Memory B cell (primary cell): ENCODE data around the gene TRIM31.

Experiments used
- ATAC-seq: fragments of 150-1000 bp; cut with Tn5 transposase; 2 replicates; pipeline ENCODE4 v1.10.0; 2021; ENCODE audit warnings: low read depth, mild to moderate bottlenecking, moderate library complexity
- DNase-seq, 2 donors: peaks; one replicate each; pipeline ENCODE4 v3.0.0; 2022; ENCODE audit warnings: low spot score in 2 of 2
- H3K27ac Mint-ChIP-seq: one replicate; pipeline ENCODE4 v1.8.0; 2022; ENCODE audit warnings: mild to moderate bottlenecking, moderate library complexity, mixed read lengths
- H3K27me3 Mint-ChIP-seq: one replicate; pipeline ENCODE4 v1.8.0; 2022; ENCODE audit warnings: mixed read lengths
- H3K36me3 Mint-ChIP-seq: one replicate; pipeline ENCODE4 v1.8.0; 2022; ENCODE audit warnings: mild to moderate bottlenecking, mixed read lengths
- H3K4me1 Mint-ChIP-seq: one replicate; pipeline ENCODE4 v1.8.0; 2022; ENCODE audit warnings: mixed read lengths
- H3K4me3 Mint-ChIP-seq: one replicate; pipeline ENCODE4 v1.8.0; 2022; ENCODE audit warnings: mild to moderate bottlenecking, moderate library complexity, mixed read lengths
- H3K9me3 Mint-ChIP-seq: one replicate; pipeline ENCODE4 v1.8.0; 2022; ENCODE audit warnings: mixed read lengths

The TRIM31 gene

GRCh38 chr6:30113003-30113759, at the start of gene TRIM31:
Gene TRIM31, minus strand, starts transcription at chr6:30113090. Its CDS starts 285 bp downstream, at chr6:30112805.
- Mint-ChIP-seq H3K9me3 (no peaks in the 10 kb centered on the region), H3K36me3 (no peaks in the 10 kb centered on the region), H3K27me3 (peaks cover 16% of the 10 kb centered on the region), H3K4me3 (no peak within 1 kb of the TSS), H3K27ac (no peak within 1 kb of the TSS), H3K4me1 (peaks cover 10% of the 10 kb centered on the region)
- DNase-seq (no peak), ATAC-seq (peak; percentile 73)

GRCh38 chr6:30162265-30163089, 49.6 kb upstream of the TRIM31 start:
- ATAC-seq (no peak), DNase-seq (no peak)
- Mint-ChIP-seq H3K27ac (no peak overlapping the region), H3K27me3 (peaks cover 20% of the 10 kb centered on the region), H3K4me3 (no peak overlapping the region), H3K9me3 (no peaks in the 10 kb centered on the region), H3K4me1 (no peaks in the 10 kb centered on the region), H3K36me3 (no peaks in the 10 kb centered on the region)

GRCh38 chr6:30160785-30161531, 48.1 kb upstream of the TRIM31 start, which contains the start of gene TRIM10:
Gene TRIM10, minus strand, starts transcription at chr6:30161211. Its CDS starts 353 bp downstream, at chr6:30160858.
- H3K27me3 Mint-ChIP-seq, result peaks cover 16% of the 10 kb centered on the region
- no peaks in the 10 kb centered on the region for H3K9me3 Mint-ChIP-seq
- no peaks in the 10 kb centered on the region for H3K4me1 Mint-ChIP-seq
- H3K4me3 Mint-ChIP-seq, result no peak within 1 kb of the TSS
- ATAC-seq, result no peak
- no peak for DNase-seq
- H3K27ac Mint-ChIP-seq, result no peak within 1 kb of the TSS
- no peaks in the 10 kb centered on the region for H3K36me3 Mint-ChIP-seq

GRCh38 chr6:30160008-30160784, 47.3 kb upstream of the TRIM31 start:
- ATAC-seq, result no peak
- no peak for DNase-seq
- Mint-ChIP-seq H3K27me3 (peaks cover 14% of the 10 kb centered on the region), H3K9me3 (no peaks in the 10 kb centered on the region), H3K27ac (no peak overlapping the region), H3K4me3 (no peak overlapping the region), H3K36me3 (no peaks in the 10 kb centered on the region), H3K4me1 (no peaks in the 10 kb centered on the region)

GRCh38 chr6:30158475-30159040, 45.7 kb upstream of the TRIM31 start:
- H3K36me3 Mint-ChIP-seq, result no peaks in the 10 kb centered on the region
- no peak for ATAC-seq
- H3K27me3 Mint-ChIP-seq, result peaks cover 14% of the 10 kb centered on the region
- H3K27ac Mint-ChIP-seq, result no peak overlapping the region
- no peak overlapping the region for H3K4me3 Mint-ChIP-seq
- H3K4me1 Mint-ChIP-seq, result no peaks in the 10 kb centered on the region
- no peaks in the 10 kb centered on the region for H3K9me3 Mint-ChIP-seq
- DNase-seq, result no peak

- no peaks in the 10 kb centered on the region for H3K4me1 Mint-ChIP-seq
- no peak for DNase-seq
- H3K9me3 Mint-ChIP-seq, result no peaks in the 10 kb centered on the region
- H3K4me3 Mint-ChIP-seq, result no peak overlapping the region
- H3K27me3 Mint-ChIP-seq, result peaks cover 16% of the 10 kb centered on the region
- H3K27ac Mint-ChIP-seq, result no peak overlapping the region
- no peaks in the 10 kb centered on the region for H3K36me3 Mint-ChIP-seq
- ATAC-seq, result no peak
These were observed 45.1 kb upstream of the TRIM31 start for GRCh38 chr6:30157999-30158398.

GRCh38 chr6:30157581-30157980, 44.7 kb upstream of the TRIM31 start:
- no peak overlapping the region for H3K4me3 Mint-ChIP-seq
- ATAC-seq, result no peak
- H3K27me3 Mint-ChIP-seq, result peaks cover 17% of the 10 kb centered on the region
- no peaks in the 10 kb centered on the region for H3K36me3 Mint-ChIP-seq
- no peaks in the 10 kb centered on the region for H3K9me3 Mint-ChIP-seq
- no peak for DNase-seq
- H3K4me1 Mint-ChIP-seq, result no peaks in the 10 kb centered on the region
- H3K27ac Mint-ChIP-seq, result no peak overlapping the region

- no peak overlapping the region for H3K27ac Mint-ChIP-seq
- ATAC-seq (no peak), DNase-seq (no peak)
- no peaks in the 10 kb centered on the region for H3K4me1 Mint-ChIP-seq
- H3K4me3 Mint-ChIP-seq, result no peak overlapping the region
- no peaks in the 10 kb centered on the region for H3K36me3 Mint-ChIP-seq
- peaks cover 14% of the 10 kb centered on the region for H3K27me3 Mint-ChIP-seq
- H3K9me3 Mint-ChIP-seq, result no peaks in the 10 kb centered on the region
These were observed 43.9 kb upstream of the TRIM31 start for GRCh38 chr6:30156774-30157173.

- ATAC-seq, result no peak
These were observed 43.3 kb upstream of the TRIM31 start for GRCh38 chr6:30156262-30156599.

GRCh38 chr6:30155520-30156261, 42.8 kb upstream of the TRIM31 start:
- no peak overlapping the region for H3K4me3 Mint-ChIP-seq
- DNase-seq (no peak), ATAC-seq (no peak)
- peaks cover 14% of the 10 kb centered on the region for H3K27me3 Mint-ChIP-seq
- no peaks in the 10 kb centered on the region for H3K9me3 Mint-ChIP-seq
- H3K27ac Mint-ChIP-seq, result no peak overlapping the region
- no peaks in the 10 kb centered on the region for H3K36me3 Mint-ChIP-seq
- no peaks in the 10 kb centered on the region for H3K4me1 Mint-ChIP-seq

More at GRCh38 chr6:30156262-30156599, 43.3 kb upstream of the TRIM31 start:
- peaks cover 14% of the 10 kb centered on the region for H3K27me3 Mint-ChIP-seq
- no peaks in the 10 kb centered on the region for H3K36me3 Mint-ChIP-seq
- DNase-seq, result no peak
- no peak overlapping the region for H3K27ac Mint-ChIP-seq
- no peaks in the 10 kb centered on the region for H3K9me3 Mint-ChIP-seq
- no peak overlapping the region for H3K4me3 Mint-ChIP-seq
- H3K4me1 Mint-ChIP-seq, result no peaks in the 10 kb centered on the region

GRCh38 chr6:30154709-30155519, 42.0 kb upstream of the TRIM31 start:
- H3K9me3 Mint-ChIP-seq, result no peaks in the 10 kb centered on the region
- no peak for DNase-seq
- ATAC-seq, result no peak
- H3K27ac Mint-ChIP-seq, result no peak overlapping the region
- H3K36me3 Mint-ChIP-seq, result no peaks in the 10 kb centered on the region
- no peaks in the 10 kb centered on the region for H3K4me1 Mint-ChIP-seq
- no peak overlapping the region for H3K4me3 Mint-ChIP-seq
- peaks cover 19% of the 10 kb centered on the region for H3K27me3 Mint-ChIP-seq

- Mint-ChIP-seq H3K9me3 (no peaks in the 10 kb centered on the region), H3K4me1 (no peaks in the 10 kb centered on the region), H3K4me3 (no peak overlapping the region), H3K36me3 (no peaks in the 10 kb centered on the region), H3K27ac (no peak overlapping the region), H3K27me3 (peaks cover 18% of the 10 kb centered on the region)
- ATAC-seq (no peak), DNase-seq (no peak)
These were observed 41.2 kb upstream of the TRIM31 start for GRCh38 chr6:30154061-30154460.
